Upper lobe of right lung (tissue), 1 donor: ENCODE results near the gene OR5I1. TPM values are rescaled to one million over a fixed set of nuclear protein-coding genes. Genes with fewer than 3 reads are reported as not detected.
"Not testable (repeated sequence)": the region's sequence is repeated elsewhere in the genome, so short reads cannot be mapped to it uniquely, and the experiment has no call there.

ENCODE experiments used
- ATAC-seq: fragments of 200-7000 bp; cut with Tn5 transposase; one replicate; pipeline ENCODE4 v1.9.1; 2020; ENCODE audit warnings: mild to moderate bottlenecking, moderate library complexity
- DNase-seq: peaks from one replicate; pipeline ENCODE4 v3.0.0-alpha.2; 2020
- H3K27ac ChIP-seq: fragments of 200-600 bp; one replicate; pipeline ENCODE4 v1.8.0; 2022
- H3K27me3 ChIP-seq: fragments of 200-600 bp; one replicate; pipeline ENCODE4 v1.8.0; 2022; ENCODE audit warnings: mild to moderate bottlenecking
- H3K36me3 ChIP-seq: fragments of 200-600 bp; one replicate; pipeline ENCODE4 v1.8.0; 2022
- H3K4me1 ChIP-seq: fragments of 200-600 bp; one replicate; pipeline ENCODE4 v1.8.0; 2022
- H3K4me3 ChIP-seq: fragments of 200-600 bp; one replicate; pipeline ENCODE4 v1.8.0; 2022; ENCODE audit warnings: mild to moderate bottlenecking
- H3K9me3 ChIP-seq: fragments of 200-600 bp; one replicate; pipeline ENCODE4 v1.8.0; 2022
- CTCF ChIP-seq: fragments of 200-600 bp; IDR thresholded peaks from one replicate; pipeline ENCODE4 v1.8.0; 2022; ENCODE audit warnings: antibody characterized with exemption
- intact Hi-C: fragments of 100-400 bp; cut with DNase I; formaldehyde crosslinking; loops from one replicate; pipeline ENCODE4 v1.11.0; 2022
- total RNA-seq: library from RNA; stranded (reverse); fragmentation: NEBNext Ultra II Directional; extraction: Animal tissue kit (Norgen Biotek cat#: 25700); gene quantifications from one replicate; pipeline ENCODE4 v1.2.1, GENCODE V29; 2021
- donor health status: DM: no; HTN: yes; CAD: no; lungs with severe emphysema.

The OR5I1 gene
- total RNA-seq, 1 donor from 2014 or later, result not detected

GRCh38 chr11:55949330-55949729 is 13.1 kb upstream of the OR5I1 start:
- H3K36me3 ChIP-seq, result no peaks in the 10 kb centered on the region
- no peaks in the 10 kb centered on the region for H3K27me3 ChIP-seq
- ATAC-seq, result no peak
- no peak for DNase-seq
- H3K27ac ChIP-seq, result no peak overlapping the region
- no peak overlapping the region for H3K4me3 ChIP-seq
- H3K9me3 ChIP-seq, result no peaks in the 10 kb centered on the region
- H3K4me1 ChIP-seq, result no peaks in the 10 kb centered on the region
- no peak for TF ChIP-seq CTCF
- intact Hi-C loops, result no loop called here

DNA sequence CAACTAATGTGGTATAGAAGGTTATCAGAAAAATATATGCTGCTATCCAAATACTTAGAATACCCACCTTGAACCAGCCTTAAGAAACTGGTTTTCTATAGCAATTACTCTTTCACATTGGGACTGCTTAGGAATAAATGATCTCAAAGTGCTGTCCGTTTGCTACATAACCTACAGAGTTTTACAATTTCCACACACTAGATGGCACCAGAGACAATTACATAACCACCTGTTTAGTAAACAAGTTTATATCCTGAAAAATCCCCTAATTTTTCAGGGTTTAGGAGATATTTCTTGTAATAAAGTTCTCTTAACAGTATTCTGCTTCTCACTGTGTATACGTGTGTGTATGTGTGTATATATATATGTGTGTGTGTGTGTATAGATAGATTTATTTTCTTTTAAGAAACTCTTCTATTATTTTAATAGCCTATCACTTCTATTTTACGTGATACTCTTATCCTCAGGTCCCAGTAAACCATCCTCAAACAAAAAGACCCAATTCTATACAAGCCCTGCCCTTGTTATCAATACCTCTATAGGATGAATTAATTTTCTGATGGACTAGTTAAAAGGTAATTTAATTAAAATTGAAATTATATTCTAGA is 6.7 kb upstream of the OR5I1 start:
- Histone ChIP-seq H3K4me1 (no peaks in the 10 kb centered on the region), H3K36me3 (no peaks in the 10 kb centered on the region), H3K9me3 (no peaks in the 10 kb centered on the region), H3K4me3 (no peak overlapping the region), H3K27ac (no peak overlapping the region), H3K27me3 (no peaks in the 10 kb centered on the region)
- peak; percentile 36 for TF ChIP-seq CTCF
- no peak for ATAC-seq
- DNase-seq, result no peak
- intact Hi-C loops, result no loop called here

GRCh38 chr11:55920537-55920936 is 15.7 kb downstream of the OR5I1 start:
- peak; percentile 41 for DNase-seq
- no peaks in the 10 kb centered on the region for H3K4me1 ChIP-seq
- intact Hi-C loops, result no loop called here

GRCh38 chr11:55914482-55914881 is 21.7 kb downstream of the OR5I1 start, which contains the start of gene OR5W2:
Gene OR5W2, minus strand, starts transcription at chr11:55914582. Its CDS starts 0 bp downstream, at chr11:55914582.
- no peak within 1 kb of the TSS for H3K27ac ChIP-seq
- TF ChIP-seq CTCF, result no peak
- no peak for ATAC-seq
- no peaks in the 10 kb centered on the region for H3K4me1 ChIP-seq
- no peaks in the 10 kb centered on the region for H3K27me3 ChIP-seq
- no peak for DNase-seq
- no peaks in the 10 kb centered on the region for H3K36me3 ChIP-seq
- no peak within 1 kb of the TSS for H3K4me3 ChIP-seq
- intact Hi-C loops, result no loop called here
- H3K9me3 ChIP-seq, result no peaks in the 10 kb centered on the region

More at GRCh38 chr11:55920537-55920936, 15.7 kb downstream of the OR5I1 start:
- H3K27ac ChIP-seq, result no peak overlapping the region
- H3K4me3 ChIP-seq, result no peak overlapping the region
- H3K27me3 ChIP-seq, result no peaks in the 10 kb centered on the region
- no peak for ATAC-seq
- H3K36me3 ChIP-seq, result no peaks in the 10 kb centered on the region
- TF ChIP-seq CTCF, result no peak
- no peaks in the 10 kb centered on the region for H3K9me3 ChIP-seq

DNA sequence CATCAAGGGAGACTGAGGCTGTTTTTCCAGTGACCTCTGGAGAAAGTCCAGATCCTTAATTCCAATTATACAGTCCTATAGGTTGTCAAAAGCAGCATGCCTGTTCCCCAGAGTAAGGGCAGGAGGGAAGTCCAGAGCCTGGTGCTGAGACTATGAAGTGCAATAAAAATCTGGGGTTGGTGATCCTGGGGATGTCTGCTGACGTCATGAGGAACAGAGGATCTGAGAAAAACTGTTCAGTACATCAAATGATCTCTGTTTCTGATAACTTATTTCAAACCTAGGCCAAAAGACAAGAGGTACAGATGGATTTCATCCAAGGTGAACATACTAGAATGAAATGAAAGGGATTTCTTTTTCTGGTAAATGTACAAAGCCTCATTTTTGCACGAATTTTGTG is 33.9 kb downstream of the OR5I1 start:
- no peaks in the 10 kb centered on the region for H3K4me1 ChIP-seq
- no peak overlapping the region for H3K27ac ChIP-seq
- no peak overlapping the region for H3K4me3 ChIP-seq
- no peaks in the 10 kb centered on the region for H3K9me3 ChIP-seq
- H3K27me3 ChIP-seq, result no peaks in the 10 kb centered on the region
- ATAC-seq, result no peak
- H3K36me3 ChIP-seq, result no peaks in the 10 kb centered on the region
- DNase-seq, result no peak
- intact Hi-C loops, result no loop called here
- TF ChIP-seq CTCF, result no peak

GRCh38 chr11:55895216-55895615 is 41.0 kb downstream of the OR5I1 start:
- intact Hi-C loops, result no loop called here
- no peak for ATAC-seq

GRCh38 chr11:55885481-55885880 is 50.7 kb downstream of the OR5I1 start:
- ATAC-seq, H3K27ac ChIP-seq, H3K36me3 ChIP-seq, intact Hi-C loops, H3K4me1 ChIP-seq, H3K4me3 ChIP-seq, H3K9me3 ChIP-seq, H3K27me3 ChIP-seq, DNase-seq: not testable (repeated sequence)

More at GRCh38 chr11:55895216-55895615, 41.0 kb downstream of the OR5I1 start:
- no peak for DNase-seq
- no peaks in the 10 kb centered on the region for H3K36me3 ChIP-seq
- H3K4me1 ChIP-seq, result no peaks in the 10 kb centered on the region
- H3K27ac ChIP-seq, result no peak overlapping the region
- H3K4me3 ChIP-seq, result no peak overlapping the region
- H3K9me3 ChIP-seq, result no peaks in the 10 kb centered on the region
- no peaks in the 10 kb centered on the region for H3K27me3 ChIP-seq
- TF ChIP-seq CTCF, result no peak
